SIG-M5 treated with dmso at 0.1 percent for 504 hours (cell line): ENCODE data around the gene MEX3A.
"Not testable (repeated sequence)": the region's sequence is repeated elsewhere in the genome, so short reads cannot be mapped to it uniquely, and the experiment has no call there.

Source experiments
- DNase-seq: peaks from one replicate; lab custom pipeline; 2025; ENCODE audit not compliant: unreplicated experiment; lab: John Stamatoyannopoulos, UW

The MEX3A gene

GRCh38 chr1:156118177-156118868 lies 36.1 kb upstream of the MEX3A start:
- DNase-seq, result no peak

- no peak for DNase-seq
Observed at GRCh38 chr1:156117414-156118176, 35.3 kb upstream of the MEX3A start.

GRCh38 chr1:156116731-156117130 lies 34.5 kb upstream of the MEX3A start:
- DNase-seq, result not testable (repeated sequence)

GRCh38 chr1:156115514-156116374 lies 33.5 kb upstream of the MEX3A start:
- peak; percentile 41 for DNase-seq

- DNase-seq, result peak; percentile 48
Observed at GRCh38 chr1:156114919-156115513, 32.8 kb upstream of the MEX3A start.

GRCh38 chr1:156114101-156114918 lies 32.0 kb upstream of the MEX3A start, which contains the start of gene LMNA:
Gene LMNA, plus strand, starts transcription at chr1:156114711. Its CDS starts 208 bp downstream, at chr1:156114919.
- DNase-seq, result peak; percentile 96

GRCh38 chr1:156113282-156113950 lies 31.2 kb upstream of the MEX3A start:
- no peak for DNase-seq

- DNase-seq, result no peak
Observed at GRCh38 chr1:156112276-156113137, 30.2 kb upstream of the MEX3A start.

- DNase-seq, result no peak
Observed at GRCh38 chr1:156111355-156111962, 29.2 kb upstream of the MEX3A start.

GRCh38 chr1:156110252-156110651 lies 28.0 kb upstream of the MEX3A start:
- DNase-seq, result no peak

GRCh38 chr1:156108664-156109241 lies 26.5 kb upstream of the MEX3A start:
- no peak for DNase-seq

- DNase-seq, result no peak
Observed at GRCh38 chr1:156108057-156108456, 25.8 kb upstream of the MEX3A start.

GRCh38 chr1:156106624-156107488 lies 24.6 kb upstream of the MEX3A start:
- no peak for DNase-seq

GRCh38 chr1:156104861-156105832 lies 22.9 kb upstream of the MEX3A start:
- DNase-seq, result no peak

GRCh38 chr1:156104065-156104810 lies 22.0 kb upstream of the MEX3A start:
- DNase-seq, result peak; percentile 44
